ENCODE data around the gene BAX.

GRCh38 chr19:48961673-48962028 lies 7.0 kb downstream of the BAX start:
- TF ChIP-seq CTCF (IDR thresholded peaks at IDR 0.05) (no peak), POLR2A (IDR thresholded peaks at IDR 0.05) (no peak)

Data from esophagus squamous epithelium (tissue), 4 donors.